ENCODE results near the gene TBC1D3.
"Not testable (repeated sequence)": the region's sequence is repeated elsewhere in the genome, so short reads cannot be mapped to it uniquely, and the experiment has no call there.

The TBC1D3 gene

DNA sequence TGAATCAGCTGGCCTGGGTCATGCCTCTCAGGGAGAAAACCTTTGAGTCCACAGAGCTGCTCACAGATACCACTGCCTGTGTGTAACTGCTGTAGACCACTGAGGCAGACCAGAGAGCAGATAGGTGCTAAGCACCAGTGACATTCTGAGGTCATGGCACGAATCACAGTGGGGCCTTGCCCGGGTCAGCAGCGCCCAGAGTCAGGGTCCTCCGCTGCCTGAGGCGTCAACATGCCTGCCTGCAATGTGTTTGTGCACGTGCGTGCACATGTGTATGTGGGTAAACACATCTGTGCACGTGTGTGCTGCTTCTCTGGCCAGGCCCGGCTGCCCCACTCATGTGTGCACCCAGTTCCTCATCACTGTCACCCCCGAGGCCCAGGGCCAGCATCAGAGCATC, at the start of gene TBC1D3:
TBC1D3 (minus strand) TSS at position 101 of the 400 bp plus-strand sequence. CDS start 1,526 bp downstream, outside the sequence.
- not testable (repeated sequence) for H2AFZ ChIP-seq (ENCODE audit: low read length, unreplicated experiment); H3K27ac ChIP-seq (ENCODE audit: low read depth, low read length)

DNA sequence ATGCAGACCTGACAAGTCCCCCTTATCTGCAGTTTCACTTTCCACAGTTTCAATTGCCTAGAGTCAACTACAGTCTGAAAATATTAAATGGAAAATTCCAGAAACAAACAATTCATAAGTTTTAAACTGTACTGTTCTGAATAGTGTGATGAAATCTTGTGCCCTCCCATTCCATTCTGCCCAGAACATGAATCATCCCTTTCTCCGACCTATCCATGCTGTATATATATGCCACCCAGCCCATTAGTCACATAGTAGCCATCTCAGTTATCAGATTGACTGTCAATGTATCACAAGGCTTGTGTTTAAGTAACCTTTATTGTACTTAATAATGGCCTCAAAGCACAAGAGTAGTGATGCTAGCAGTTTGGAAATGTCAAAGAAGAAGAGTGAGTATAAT, 40.4 kb upstream of the TBC1D3 start:
- not testable (repeated sequence) for H2AFZ ChIP-seq (ENCODE audit: low read length, unreplicated experiment); H3K4me1 ChIP-seq (ENCODE audit: control insufficient read depth, insufficient read depth, low read length, unreplicated experiment); H3K36me3 ChIP-seq (ENCODE audit: insufficient read depth, low read length); H3K4me3 ChIP-seq (ENCODE audit: low read depth, low read length); H3K27ac ChIP-seq (ENCODE audit: low read depth, low read length); H3K27me3 ChIP-seq (ENCODE audit: insufficient read depth, low read length); H3K79me2 ChIP-seq (ENCODE audit: control insufficient read depth, insufficient read depth, low read length, unreplicated experiment)

More for the DNA sequence above, at the start of gene TBC1D3:
- not testable (repeated sequence) for H3K27me3 ChIP-seq (ENCODE audit: insufficient read depth, low read length); H3K79me2 ChIP-seq (ENCODE audit: control insufficient read depth, insufficient read depth, low read length, unreplicated experiment); H3K36me3 ChIP-seq (ENCODE audit: insufficient read depth, low read length); H3K4me3 ChIP-seq (ENCODE audit: low read depth, low read length); H3K4me1 ChIP-seq (ENCODE audit: control insufficient read depth, insufficient read depth, low read length, unreplicated experiment)

DNA sequence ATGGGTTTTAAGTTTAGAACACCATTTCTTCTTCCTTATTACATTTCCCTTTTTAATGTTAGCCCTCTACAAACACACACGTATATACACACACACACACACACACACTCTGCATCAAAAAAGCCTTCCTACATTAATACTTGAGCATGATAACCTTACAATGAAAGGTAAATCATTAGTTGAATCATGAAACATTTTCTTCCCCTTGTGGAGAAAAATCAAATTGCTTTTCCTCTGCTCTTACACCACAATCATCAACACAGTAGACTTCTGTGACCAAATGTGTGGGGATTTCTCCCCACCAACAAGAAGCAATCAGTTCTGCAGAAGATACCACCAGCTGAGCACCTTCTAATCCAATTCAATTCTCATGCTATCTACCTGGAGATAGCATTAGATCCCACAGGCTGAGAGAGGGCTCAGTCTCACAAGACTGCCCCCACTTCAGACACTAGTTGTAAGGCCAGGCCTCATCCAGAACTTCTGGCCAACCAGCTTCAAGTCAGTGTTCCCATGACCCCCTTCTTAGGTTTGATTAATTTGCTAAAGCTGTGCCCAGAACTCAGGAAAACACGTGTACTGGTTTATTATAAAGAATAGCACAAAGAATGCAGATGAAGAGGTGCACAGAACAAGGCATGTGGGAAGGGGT, 33.6 kb upstream of the TBC1D3 start:
- not testable (repeated sequence) for H3K4me3 ChIP-seq (ENCODE audit: low read depth, low read length); H3K79me2 ChIP-seq (ENCODE audit: control insufficient read depth, insufficient read depth, low read length, unreplicated experiment); H2AFZ ChIP-seq (ENCODE audit: low read length, unreplicated experiment); H3K27me3 ChIP-seq (ENCODE audit: insufficient read depth, low read length); H3K36me3 ChIP-seq (ENCODE audit: insufficient read depth, low read length); H3K27ac ChIP-seq (ENCODE audit: low read depth, low read length); H3K4me1 ChIP-seq (ENCODE audit: control insufficient read depth, insufficient read depth, low read length, unreplicated experiment)

DNA sequence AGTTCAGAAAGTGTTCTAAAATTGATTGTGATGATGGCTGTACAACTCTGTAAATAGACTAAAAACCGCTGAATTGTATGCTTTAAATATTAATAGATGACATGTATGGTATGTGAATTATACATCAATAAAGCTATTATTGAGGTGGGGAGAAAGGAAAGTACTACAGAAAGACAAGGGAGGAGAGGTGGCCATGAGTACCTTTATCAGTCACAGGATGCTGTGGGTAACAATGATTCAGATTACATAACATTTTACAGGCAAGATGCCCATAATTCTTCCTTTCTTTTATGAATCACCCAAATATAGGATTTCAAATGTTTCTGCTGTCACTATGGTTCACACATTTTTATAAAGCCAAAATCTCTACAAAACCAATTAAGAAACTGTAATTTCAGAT, 28.5 kb upstream of the TBC1D3 start:
- H3K4me1 ChIP-seq (ENCODE audit: control insufficient read depth, insufficient read depth, low read length, unreplicated experiment); H3K27me3 ChIP-seq (ENCODE audit: insufficient read depth, low read length); H3K79me2 ChIP-seq (ENCODE audit: control insufficient read depth, insufficient read depth, low read length, unreplicated experiment); H3K4me3 ChIP-seq (ENCODE audit: low read depth, low read length); H2AFZ ChIP-seq (ENCODE audit: low read length, unreplicated experiment); H3K27ac ChIP-seq (ENCODE audit: low read depth, low read length); H3K36me3 ChIP-seq (ENCODE audit: insufficient read depth, low read length): not testable (repeated sequence)

DNA sequence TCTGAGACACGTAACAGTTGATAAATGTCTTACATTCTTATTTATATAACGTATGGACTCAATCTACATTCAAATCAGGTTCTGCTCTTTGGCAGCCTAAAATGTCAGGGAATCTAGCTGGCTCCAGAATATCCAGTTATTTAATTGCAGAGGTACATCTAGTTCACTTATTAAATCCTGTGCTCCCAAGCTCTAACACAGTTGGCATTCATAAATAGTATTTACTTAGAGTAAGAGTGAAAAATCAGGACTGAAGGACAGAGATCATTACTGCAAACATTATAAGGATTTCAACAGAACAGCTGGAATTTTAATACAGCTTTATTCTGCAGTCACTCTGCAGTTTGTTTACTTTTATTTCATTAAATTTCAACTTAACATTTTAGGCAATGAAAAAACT, 7.9 kb upstream of the TBC1D3 start:
- not testable (repeated sequence) for H3K79me2 ChIP-seq (ENCODE audit: control insufficient read depth, insufficient read depth, low read length, unreplicated experiment); H3K36me3 ChIP-seq (ENCODE audit: insufficient read depth, low read length); H3K27me3 ChIP-seq (ENCODE audit: insufficient read depth, low read length); H3K4me1 ChIP-seq (ENCODE audit: control insufficient read depth, insufficient read depth, low read length, unreplicated experiment); H3K4me3 ChIP-seq (ENCODE audit: low read depth, low read length); H3K27ac ChIP-seq (ENCODE audit: low read depth, low read length); H2AFZ ChIP-seq (ENCODE audit: low read length, unreplicated experiment)

DNA sequence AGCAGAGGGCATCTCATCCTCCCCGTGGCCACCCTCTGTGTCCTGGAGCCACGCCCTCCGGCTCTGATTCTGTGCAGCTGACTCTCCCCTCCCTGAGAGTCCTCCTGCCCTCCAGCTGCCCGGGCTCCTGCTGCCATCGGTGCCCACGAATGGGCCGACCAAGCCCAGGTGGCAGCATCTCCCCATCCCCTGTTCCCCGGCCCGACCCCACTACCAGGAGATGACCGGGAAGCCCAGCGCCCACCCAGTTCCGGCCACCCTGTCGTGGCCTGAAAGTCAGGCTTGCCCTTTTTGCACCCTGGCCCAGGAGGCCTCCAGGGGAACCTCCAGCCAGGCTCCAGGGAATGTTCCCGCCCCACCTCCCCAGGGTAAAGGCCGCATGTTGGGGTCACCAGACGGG, 57.5 kb downstream of the TBC1D3 start:
- not testable (repeated sequence) for H3K36me3 ChIP-seq (ENCODE audit: insufficient read depth, low read length); H3K4me3 ChIP-seq (ENCODE audit: low read depth, low read length); H3K79me2 ChIP-seq (ENCODE audit: control insufficient read depth, insufficient read depth, low read length, unreplicated experiment); H3K27me3 ChIP-seq (ENCODE audit: insufficient read depth, low read length); H3K27ac ChIP-seq (ENCODE audit: low read depth, low read length); H2AFZ ChIP-seq (ENCODE audit: low read length, unreplicated experiment); H3K4me1 ChIP-seq (ENCODE audit: control insufficient read depth, insufficient read depth, low read length, unreplicated experiment)
